B cell (primary cell): ENCODE measurements around the gene ZNF148. TPM values are rescaled to one million over a fixed set of nuclear protein-coding genes. Genes with fewer than 3 reads are reported as not detected.

Experiments
- ATAC-seq: fragments of 200-7000 bp; cut with Tn5 transposase; one replicate; pipeline ENCODE4 v1.10.0; 2021; ENCODE audit warnings: low read depth, mild to moderate bottlenecking, moderate number of reproducible peaks, moderate library complexity
- CTCF ChIA-PET: fragments of 350-600 bp; sonication (Branson Sonifier 250); formaldehyde crosslinking; loops from one replicate; lab custom pipeline; 2021; ENCODE audit warnings: antibody characterized with exemption, inconsistent platforms; lab: Charles Lee
- POLR2A ChIA-PET: fragments of 350-600 bp; sonication (Branson Sonifier 250); formaldehyde crosslinking; loops from one replicate; lab custom pipeline; 2021; ENCODE audit warnings: antibody characterized with exemption; lab: Charles Lee
- DNase-seq: peaks from one replicate; pipeline ENCODE4 v3.0.0; 2013
- H2AFZ ChIP-seq: 2 replicates; pipeline ENCODE4 v1.6.1; 2012; ENCODE audit warnings: mild to moderate bottlenecking, low read depth, low read length; ENCODE audit not compliant: insufficient read depth, poor library complexity, severe bottlenecking
- H3K27ac ChIP-seq, 2 donors: 1 replicate in 1 of 2; 2 replicates in 1 of 2; pipeline ENCODE4 v1.5.1; 2012 to 2013; ENCODE audit warnings: low read length in 2 of 2, mild to moderate bottlenecking in 2 of 2, moderate library complexity in 1 of 2
- H3K27me3 ChIP-seq, 4 experiments: fragments of 200-600 bp in 1 of 4; sonication (generic) in 1 of 4; replicated peaks in 1 of 4; 1 replicate in 2 of 4; 2 replicates in 2 of 4; pipeline versions ENCODE4 v1.6.1 to v1.7.0; 2013 to 2016; ENCODE audit warnings: low read length in 3 of 4, mild to moderate bottlenecking in 2 of 4, mixed read lengths in 1 of 4, moderate library complexity in 1 of 4; ENCODE audit not compliant: insufficient read depth in 4 of 4, control insufficient read depth in 3 of 4; ENCODE audit errors: control extremely low read depth in 1 of 4
- H3K36me3 ChIP-seq, 2 experiments: replicated peaks in 1 of 2; 1 replicate in 1 of 2; 2 replicates in 1 of 2; pipeline versions ENCODE4 v1.6.1 to v1.7.1; 2013; ENCODE audit warnings: low read length in 1 of 2; ENCODE audit not compliant: insufficient read depth in 2 of 2, control insufficient read depth in 1 of 2; ENCODE audit errors: control extremely low read depth in 1 of 2, extremely low read depth in 1 of 2
- H3K4me1 ChIP-seq, 2 donors: fragments of 200-600 bp in 1 of 2; sonication (generic) in 1 of 2; 1 replicate in 1 of 2; 2 replicates in 1 of 2; pipeline versions ENCODE4 v1.5.1 to v1.6.1; 2013 to 2017; ENCODE audit warnings: low read length in 2 of 2; ENCODE audit not compliant: control insufficient read depth in 2 of 2, insufficient read depth in 2 of 2
- H3K4me2 ChIP-seq: replicated peaks from 2 replicates; pipeline ENCODE3; 2012; ENCODE audit warnings: mild to moderate bottlenecking, low read depth, low read length; ENCODE audit not compliant: poor library complexity, severe bottlenecking
- H3K4me3 ChIP-seq, 5 experiments: fragments of 200-600 bp in 1 of 5; sonication (generic) in 1 of 5; 1 replicate in 3 of 5; 2 replicates in 2 of 5; pipeline versions ENCODE4 v1.5.1 to v1.7.0; 2011 to 2016; ENCODE audit warnings: low read length in 4 of 5, mild to moderate bottlenecking in 4 of 5, low read depth in 2 of 5, control low read depth in 1 of 5, moderate library complexity in 1 of 5; ENCODE audit not compliant: insufficient read depth in 1 of 5; ENCODE audit errors: control extremely low read depth in 1 of 5, extremely low read depth in 1 of 5
- H3K79me2 ChIP-seq: fragments of 200-600 bp; sonication (generic); one replicate; pipeline ENCODE4 v1.6.0; 2016; ENCODE audit warnings: low read length; ENCODE audit not compliant: control insufficient read depth, insufficient read depth
- H3K9ac ChIP-seq: fragments of 200-600 bp; sonication (generic); 2 replicates; pipeline ENCODE4 v1.6.1; 2017; ENCODE audit warnings: mild to moderate bottlenecking, low read length, moderate library complexity
- H3K9me3 ChIP-seq, 3 donors: one replicate each; pipeline versions ENCODE4 v1.6.1 to v1.7.1; 2013; ENCODE audit warnings: low read length in 2 of 3; ENCODE audit not compliant: control insufficient read depth in 2 of 3, insufficient read depth in 1 of 3; ENCODE audit errors: control extremely low read depth in 1 of 3
- H4K20me1 ChIP-seq: 2 replicates; pipeline ENCODE4 v1.6.0; 2012; ENCODE audit warnings: mild to moderate bottlenecking, low read length; ENCODE audit not compliant: insufficient read depth, control insufficient read depth, poor library complexity, severe bottlenecking
- H3K27ac Mint-ChIP-seq: one replicate; pipeline ENCODE4 v1.8.0; 2021; ENCODE audit warnings: mixed read lengths
- H3K27me3 Mint-ChIP-seq: one replicate; pipeline ENCODE4 v1.8.0; 2021; ENCODE audit warnings: mixed read lengths
- H3K4me1 Mint-ChIP-seq: one replicate; pipeline ENCODE4 v1.8.0; 2021; ENCODE audit warnings: mixed read lengths
- H3K4me3 Mint-ChIP-seq: one replicate; pipeline ENCODE4 v1.8.0; 2021; ENCODE audit warnings: mixed read lengths
- H3K9me3 Mint-ChIP-seq: one replicate; pipeline ENCODE4 v1.8.0; 2022; ENCODE audit warnings: mixed read lengths; ENCODE audit not compliant: insufficient read depth
- EZH2 ChIP-seq: IDR thresholded peaks from 2 replicates; pipeline ENCODE4 v1.6.1; 2012; ENCODE audit warnings: borderline replicate concordance, low read depth, mild to moderate bottlenecking, moderate library complexity, low read length; ENCODE audit not compliant: insufficient read depth, poor library complexity, severe bottlenecking
- WGBS: methylation state at CpG from one replicate; pipeline ENCODE4 v1.1.5; 2013; ENCODE audit warnings: missing lambda C conversion rate; ENCODE audit not compliant: insufficient coverage; 5-methylcytosine and 5-hydroxymethylcytosine counted together
- intact Hi-C: fragments of 100-400 bp; cut with micrococcal nuclease; formaldehyde crosslinking; loops from one replicate; pipeline ENCODE4 v1.10.0; 2022
- polyA plus RNA-seq: library from polyadenylated mRNA; depleted of rRNA; stranded (reverse); fragments of >200 nt; gene quantifications from 2 replicates; pipeline ENCODE4 v1.2.3, GENCODE V29; 2012
- total RNA-seq, 2 donors: library from RNA; stranded (reverse); fragments of 120-200 nt in 1 of 2; gene quantifications; 1 replicate in 1 of 2; 2 replicates in 1 of 2; pipeline versions ENCODE4 v1.2.3 to v1.2.4, GENCODE V29; 2013 to 2022
- TF ChIP-seq, protein P1 (sequence below): fragments of 200-600 bp; IDR thresholded peaks from one replicate; pipeline ENCODE4 v1.8.0; 2022; ENCODE audit warnings: antibody characterized with exemption, mild to moderate bottlenecking

ZNF148 gene
- total and polyA plus RNA-seq, 2 donors (not counting 1 experiment from before 2014, with no cell fraction given), result 8.1 to 71.5 TPM

DNA sequence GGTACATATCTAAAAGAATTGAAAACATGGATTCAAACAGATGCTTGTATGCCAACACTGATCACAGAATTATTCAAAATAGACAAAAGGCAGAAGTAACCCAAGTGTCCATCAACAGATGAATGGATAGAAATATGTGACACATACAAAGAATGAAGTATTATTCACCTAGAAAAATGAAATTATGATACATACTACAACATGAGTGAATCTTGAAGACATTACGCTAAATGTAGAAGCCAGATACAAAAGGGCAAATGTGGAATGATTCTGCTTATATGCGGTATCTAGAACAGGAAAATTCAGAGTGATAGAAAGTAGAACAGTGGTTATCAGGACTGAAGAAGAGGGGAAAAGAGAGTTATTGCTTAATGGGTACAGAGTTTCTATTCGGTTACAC, 136.4 kb downstream of the ZNF148 start:
- H3K27me3 Mint-ChIP-seq, result no peaks in the 10 kb centered on the region
- Histone ChIP-seq H3K79me2 (no peaks in the 10 kb centered on the region), H3K4me3 (no peak overlapping the region), H3K27ac (no peak overlapping the region), H3K9ac (no peak overlapping the region), H2AFZ (no peak overlapping the region), H3K36me3 (peaks cover 4 to 5% of the 10 kb centered on the region in 2 experiments), H3K4me2 (no peak overlapping the region), H3K4me1 (no peaks in the 10 kb centered on the region), H4K20me1 (peaks cover 8% of the 10 kb centered on the region), H3K9me3 (no peaks in the 10 kb centered on the region), H3K27me3 (no peaks in the 10 kb centered on the region)
- intact Hi-C loops, result no loop called here
- no peak overlapping the region for H3K4me3 Mint-ChIP-seq
- ChIA-PET CTCF (no interaction called here), POLR2A (no interaction called here)
- WGBS, result 100% methylated on average over 1 of the region's 3 CpGs
- ATAC-seq, result no peak
- DNase-seq, result no peak
- TF ChIP-seq, protein P1, sequence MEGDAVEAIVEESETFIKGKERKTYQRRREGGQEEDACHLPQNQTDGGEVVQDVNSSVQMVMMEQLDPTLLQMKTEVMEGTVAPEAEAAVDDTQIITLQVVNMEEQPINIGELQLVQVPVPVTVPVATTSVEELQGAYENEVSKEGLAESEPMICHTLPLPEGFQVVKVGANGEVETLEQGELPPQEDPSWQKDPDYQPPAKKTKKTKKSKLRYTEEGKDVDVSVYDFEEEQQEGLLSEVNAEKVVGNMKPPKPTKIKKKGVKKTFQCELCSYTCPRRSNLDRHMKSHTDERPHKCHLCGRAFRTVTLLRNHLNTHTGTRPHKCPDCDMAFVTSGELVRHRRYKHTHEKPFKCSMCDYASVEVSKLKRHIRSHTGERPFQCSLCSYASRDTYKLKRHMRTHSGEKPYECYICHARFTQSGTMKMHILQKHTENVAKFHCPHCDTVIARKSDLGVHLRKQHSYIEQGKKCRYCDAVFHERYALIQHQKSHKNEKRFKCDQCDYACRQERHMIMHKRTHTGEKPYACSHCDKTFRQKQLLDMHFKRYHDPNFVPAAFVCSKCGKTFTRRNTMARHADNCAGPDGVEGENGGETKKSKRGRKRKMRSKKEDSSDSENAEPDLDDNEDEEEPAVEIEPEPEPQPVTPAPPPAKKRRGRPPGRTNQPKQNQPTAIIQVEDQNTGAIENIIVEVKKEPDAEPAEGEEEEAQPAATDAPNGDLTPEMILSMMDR, result no peak
- no peak for TF ChIP-seq EZH2
- no peak overlapping the region for H3K27ac Mint-ChIP-seq
- H3K4me1 Mint-ChIP-seq, result no peaks in the 10 kb centered on the region
- H3K9me3 Mint-ChIP-seq, result no peaks in the 10 kb centered on the region

DNA sequence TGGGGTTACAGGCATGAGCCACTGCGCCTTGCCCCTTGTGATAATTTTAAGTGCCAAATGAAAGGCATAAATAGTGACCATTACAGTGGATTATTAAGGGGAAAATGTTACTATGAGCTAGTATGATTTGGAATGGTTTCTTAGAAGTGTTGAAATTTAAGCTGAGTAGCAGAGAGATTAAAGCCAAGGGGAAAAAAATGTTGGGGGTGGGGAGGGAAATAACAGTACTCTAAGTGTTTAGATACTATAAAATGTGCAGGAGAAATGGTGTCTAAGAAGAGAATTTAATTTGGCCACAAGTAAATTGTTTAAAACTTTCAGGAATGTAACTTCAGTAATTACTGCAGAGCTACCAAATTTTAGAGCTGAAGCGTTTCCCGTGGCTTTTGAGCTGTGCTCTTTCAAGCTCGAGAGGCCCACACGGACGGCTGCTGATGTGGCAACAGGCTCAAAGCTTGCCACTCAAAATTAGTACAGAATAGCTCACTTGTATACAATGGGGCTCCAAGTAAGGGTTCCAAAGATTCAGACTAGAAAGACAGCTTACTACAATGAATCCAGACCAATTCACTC, 138.7 kb downstream of the ZNF148 start:
- H3K4me1 ChIP-seq, result no peaks in the 10 kb centered on the region
- 97% methylated on average over 6 of the region's 6 CpGs for WGBS
- no peak for DNase-seq
- Mint-ChIP-seq H3K27me3 (no peaks in the 10 kb centered on the region), H3K4me3 (no peak overlapping the region), H3K4me1 (no peaks in the 10 kb centered on the region), H3K27ac (no peak overlapping the region), H3K9me3 (no peaks in the 10 kb centered on the region)
- ATAC-seq, result no peak
- no peak overlapping the region for H3K9ac ChIP-seq
- no peaks in the 10 kb centered on the region for H3K79me2 ChIP-seq
- intact Hi-C loops, result no loop called here
- TF ChIP-seq, protein P1, result no peak
- TF ChIP-seq EZH2, result no peak
- no peaks in the 10 kb centered on the region for H3K27me3 ChIP-seq
- H3K27ac ChIP-seq, result no peak overlapping the region
- ChIA-PET POLR2A (no interaction called here), CTCF (no interaction called here)
- no peak overlapping the region for H3K4me2 ChIP-seq
- H3K4me3 ChIP-seq, result no peak overlapping the region
- H2AFZ ChIP-seq, result no peak overlapping the region
- no peaks in the 10 kb centered on the region for H3K9me3 ChIP-seq
- H3K36me3 ChIP-seq, result peaks cover 0 to 20% of the 10 kb centered on the region in 2 experiments
- H4K20me1 ChIP-seq, result peaks cover 13% of the 10 kb centered on the region
